GM21786 (cell line): ENCODE data around the gene OTOP3.
"Not testable (repeated sequence)": the region's sequence is repeated elsewhere in the genome, so short reads cannot be mapped to it uniquely, and the experiment has no call there.

ENCODE experiments used
- ATAC-seq: cut with Tn5 transposase; IDR thresholded peaks from one replicate; pipeline ENCODE4 v1.9.1; 2021; ENCODE audit not compliant: unreplicated experiment

Gene OTOP3

GRCh38 chr17:74935585-74936469, at the start of gene OTOP3:
Gene OTOP3 (plus strand): TSS chr17:74935898. CDS start chr17:74935922, 24 bp downstream.
- no peak for ATAC-seq

GRCh38 chr17:74888469-74888868, 47.2 kb upstream of the OTOP3 start:
- ATAC-seq, result no peak

- no peak for ATAC-seq
Observed at GRCh38 chr17:74890554-74890953, 45.1 kb upstream of the OTOP3 start.

- ATAC-seq, result no peak
Observed at GRCh38 chr17:74892013-74892841, 43.5 kb upstream of the OTOP3 start.

- ATAC-seq, result no peak
Observed at GRCh38 chr17:74892974-74893911, 42.5 kb upstream of the OTOP3 start, which contains the start of gene FADS6. Gene FADS6 (minus strand): TSS chr17:74893633. CDS start chr17:74893595, 38 bp downstream.

GRCh38 chr17:74893936-74894671, 41.6 kb upstream of the OTOP3 start:
- ATAC-seq, result no peak

GRCh38 chr17:74898376-74898946, 37.2 kb upstream of the OTOP3 start:
- no peak for ATAC-seq

GRCh38 chr17:74900208-74900607, 35.5 kb upstream of the OTOP3 start:
- no peak for ATAC-seq

GRCh38 chr17:74901353-74902135, 34.2 kb upstream of the OTOP3 start:
- ATAC-seq, result no peak

- ATAC-seq, result no peak
Observed at GRCh38 chr17:74903034-74903433, 32.7 kb upstream of the OTOP3 start.

- no peak for ATAC-seq
Observed at GRCh38 chr17:74903671-74904070, 32.0 kb upstream of the OTOP3 start.

- ATAC-seq, result no peak
Observed at GRCh38 chr17:74904687-74905409, 30.9 kb upstream of the OTOP3 start.

GRCh38 chr17:74906214-74906793, 29.4 kb upstream of the OTOP3 start:
- not testable (repeated sequence) for ATAC-seq

- no peak for ATAC-seq
Observed at GRCh38 chr17:74907012-74907411, 28.7 kb upstream of the OTOP3 start.

- ATAC-seq, result not testable (repeated sequence)
Observed at GRCh38 chr17:74909097-74909496, 26.6 kb upstream of the OTOP3 start.

GRCh38 chr17:74911423-74911822, 24.3 kb upstream of the OTOP3 start:
- not testable (repeated sequence) for ATAC-seq

GRCh38 chr17:74916136-74916850, 19.4 kb upstream of the OTOP3 start:
- no peak for ATAC-seq
